ENCODE data around the gene DLX2.

DNA sequence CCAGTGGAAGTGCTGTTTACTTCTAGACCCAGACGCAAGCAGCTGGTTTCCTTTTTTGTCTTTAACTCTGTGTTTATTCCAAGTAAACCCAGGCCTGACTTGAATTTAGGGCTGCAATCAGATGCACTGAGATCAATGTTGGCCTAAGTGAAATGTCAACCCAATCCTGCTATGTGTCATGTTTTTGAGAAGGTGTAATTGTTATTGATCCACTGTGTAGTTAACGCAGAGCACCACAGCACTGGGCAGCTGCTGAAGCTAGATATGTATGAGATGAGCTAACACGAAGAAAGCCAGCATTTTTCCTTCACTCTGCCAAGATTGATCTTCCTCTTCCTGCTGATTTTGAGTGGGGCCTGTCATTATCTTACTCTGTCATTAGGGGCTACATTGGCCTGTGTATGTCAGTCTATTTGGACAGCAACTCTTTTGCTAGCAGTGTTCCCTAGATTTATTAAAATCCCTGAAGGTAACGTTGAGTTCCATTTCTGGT is 36.3 kb downstream of the DLX2 start:
- TF ChIP-seq, protein P1, sequence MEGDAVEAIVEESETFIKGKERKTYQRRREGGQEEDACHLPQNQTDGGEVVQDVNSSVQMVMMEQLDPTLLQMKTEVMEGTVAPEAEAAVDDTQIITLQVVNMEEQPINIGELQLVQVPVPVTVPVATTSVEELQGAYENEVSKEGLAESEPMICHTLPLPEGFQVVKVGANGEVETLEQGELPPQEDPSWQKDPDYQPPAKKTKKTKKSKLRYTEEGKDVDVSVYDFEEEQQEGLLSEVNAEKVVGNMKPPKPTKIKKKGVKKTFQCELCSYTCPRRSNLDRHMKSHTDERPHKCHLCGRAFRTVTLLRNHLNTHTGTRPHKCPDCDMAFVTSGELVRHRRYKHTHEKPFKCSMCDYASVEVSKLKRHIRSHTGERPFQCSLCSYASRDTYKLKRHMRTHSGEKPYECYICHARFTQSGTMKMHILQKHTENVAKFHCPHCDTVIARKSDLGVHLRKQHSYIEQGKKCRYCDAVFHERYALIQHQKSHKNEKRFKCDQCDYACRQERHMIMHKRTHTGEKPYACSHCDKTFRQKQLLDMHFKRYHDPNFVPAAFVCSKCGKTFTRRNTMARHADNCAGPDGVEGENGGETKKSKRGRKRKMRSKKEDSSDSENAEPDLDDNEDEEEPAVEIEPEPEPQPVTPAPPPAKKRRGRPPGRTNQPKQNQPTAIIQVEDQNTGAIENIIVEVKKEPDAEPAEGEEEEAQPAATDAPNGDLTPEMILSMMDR (IDR thresholded peaks at IDR 0.05) = no peak
- no peak for TF ChIP-seq POLR2A (IDR thresholded peaks at IDR 0.05)

Measured in adrenal gland (tissue), 5 donors.